ENCODE measurements around the gene SELENOM.
A peak's percentile ranks its signal among the peaks of the same experiment; 100 is the strongest.
"Not testable (repeated sequence)": the region's sequence is repeated elsewhere in the genome, so short reads cannot be mapped to it uniquely, and the experiment has no call there.

The SELENOM gene

GRCh38 chr22:31089160-31090100, 17.9 kb downstream of the SELENOM start:
- peak; percentile 67 for DNase-seq

- DNase-seq: no peak
Measured at GRCh38 chr22:31088233-31088986, 19.0 kb downstream of the SELENOM start.

GRCh38 chr22:31087744-31088215, 19.6 kb downstream of the SELENOM start:
- DNase-seq: no peak

GRCh38 chr22:31086703-31087330, 20.6 kb downstream of the SELENOM start:
- DNase-seq: peak; percentile 41

- no peak for DNase-seq
Measured at GRCh38 chr22:31085928-31086327, 21.4 kb downstream of the SELENOM start.

GRCh38 chr22:31085493-31085824, 21.9 kb downstream of the SELENOM start:
- DNase-seq: no peak

GRCh38 chr22:31084811-31085492, 22.4 kb downstream of the SELENOM start:
- DNase-seq: peak; percentile 94

GRCh38 chr22:31083923-31084810, 23.2 kb downstream of the SELENOM start:
- peak; percentile 50 for DNase-seq

- no peak for DNase-seq
Measured at GRCh38 chr22:31083377-31083768, 24.0 kb downstream of the SELENOM start.

- DNase-seq: peak; percentile 87
Measured at GRCh38 chr22:31082606-31083376, 24.6 kb downstream of the SELENOM start.

GRCh38 chr22:31081963-31082605, 25.3 kb downstream of the SELENOM start:
- DNase-seq: no peak

GRCh38 chr22:31080848-31081649, 26.3 kb downstream of the SELENOM start, which contains the start of gene SMTN:
TSS of gene SMTN (plus strand) at chr22:31081318. CDS start at chr22:31083259, 1,941 bp downstream.
- DNase-seq: peak; percentile 94

GRCh38 chr22:31080164-31080847, 27.1 kb downstream of the SELENOM start:
- no peak for DNase-seq

- DNase-seq: no peak
Measured at GRCh38 chr22:31079095-31079642, 28.2 kb downstream of the SELENOM start.

GRCh38 chr22:31078389-31078788, 29.0 kb downstream of the SELENOM start:
- DNase-seq: not testable (repeated sequence)

- no peak for DNase-seq
Measured at GRCh38 chr22:31077681-31078080, 29.7 kb downstream of the SELENOM start.

GRCh38 chr22:31075961-31076360, 31.4 kb downstream of the SELENOM start:
- no peak for DNase-seq

GRCh38 chr22:31073545-31074145, 33.7 kb downstream of the SELENOM start:
- DNase-seq: not testable (repeated sequence)

All from hematopoietic multipotent progenitor cell treated with erythropoietin and hydrocortisone succinate and interleukin-3 and kit ligand, for 6 days (in vitro differentiated cells).